Liver (tissue), 9 donors: ENCODE data around the gene LCN6. TPM values are rescaled to one million over a fixed set of nuclear protein-coding genes. Genes with fewer than 3 reads are reported as not detected.

Experiments used
- DNase-seq: peaks from one replicate; pipeline ENCODE4 v3.0.0-alpha.2; 2017; ENCODE audit warnings: low spot score
- H3K27ac ChIP-seq, 2 donors: one replicate each; pipeline ENCODE4 v1.7.0; 2013; ENCODE audit warnings: inconsistent platforms in 2 of 2, low read length in 2 of 2, control low read depth in 1 of 2, low read depth in 1 of 2, mild to moderate bottlenecking in 1 of 2
- H3K27me3 ChIP-seq, 4 donors: one replicate each; pipeline versions ENCODE4 v1.6.1 to v1.7.0; 2013; ENCODE audit warnings: low read length in 3 of 4, inconsistent platforms in 1 of 4, mild to moderate bottlenecking in 1 of 4, moderate library complexity in 1 of 4; ENCODE audit not compliant: control insufficient read depth in 4 of 4, insufficient read depth in 4 of 4
- H3K36me3 ChIP-seq, 4 donors: one replicate each; pipeline versions ENCODE4 v1.6.1 to v1.7.0; 2013; ENCODE audit warnings: low read length in 3 of 4, mild to moderate bottlenecking in 3 of 4, low read depth in 1 of 4, moderate library complexity in 1 of 4; ENCODE audit not compliant: control insufficient read depth in 4 of 4, insufficient read depth in 3 of 4
- H3K4me1 ChIP-seq, 4 donors: one replicate each; pipeline versions ENCODE4 v1.6.1 to v1.7.0; 2013; ENCODE audit warnings: low read length in 3 of 4, mild to moderate bottlenecking in 3 of 4, moderate library complexity in 1 of 4; ENCODE audit not compliant: control insufficient read depth in 4 of 4, insufficient read depth in 4 of 4
- H3K4me3 ChIP-seq, 3 donors: one replicate each; pipeline versions ENCODE4 v1.6.1 to v1.7.0; 2013; ENCODE audit warnings: low read length in 3 of 3, control low read depth in 1 of 3, low read depth in 1 of 3, mild to moderate bottlenecking in 1 of 3
- H3K9ac ChIP-seq, 2 donors: one replicate each; pipeline ENCODE4 v1.7.0; 2013; ENCODE audit warnings: low read length in 2 of 2, mild to moderate bottlenecking in 2 of 2, moderate library complexity in 2 of 2, control low read depth in 1 of 2, low read depth in 1 of 2
- H3K9me3 ChIP-seq, 4 donors: one replicate each; pipeline versions ENCODE4 v1.6.1 to v1.7.0; 2013; ENCODE audit warnings: low read length in 3 of 4; ENCODE audit not compliant: control insufficient read depth in 4 of 4
- ATF3 ChIP-seq: IDR thresholded peaks from 2 replicates; pipeline ENCODE4 v1.6.1; 2016; ENCODE audit warnings: antibody characterized with exemption
- EGR1 ChIP-seq, 2 donors: IDR thresholded peaks; 2 replicates each; pipeline ENCODE4 v1.6.1; 2016 to 2018; ENCODE audit warnings: antibody characterized with exemption in 2 of 2, low read depth in 2 of 2
- FOXA1 ChIP-seq: IDR thresholded peaks from 2 replicates; pipeline ENCODE4 v1.6.1; 2016; ENCODE audit warnings: antibody characterized with exemption
- FOXA2 ChIP-seq: IDR thresholded peaks from 2 replicates; pipeline ENCODE4 v1.6.1; 2016; ENCODE audit warnings: antibody characterized with exemption
- GABPA ChIP-seq, 2 donors: IDR thresholded peaks in 1 of 2; conservative IDR thresholded peaks in 1 of 2; 2 replicates each; pipeline ENCODE4 v1.6.1; 2016; ENCODE audit warnings: antibody characterized with exemption in 2 of 2, mild to moderate bottlenecking in 1 of 2, moderate library complexity in 1 of 2
- HNF4A ChIP-seq, 2 donors: conservative IDR thresholded peaks; 2 replicates each; pipeline ENCODE4 v1.6.1; 2016; ENCODE audit warnings: antibody characterized with exemption in 2 of 2, mild to moderate bottlenecking in 2 of 2
- HNF4G ChIP-seq: IDR thresholded peaks from 2 replicates; pipeline ENCODE4 v1.6.1; 2016; ENCODE audit warnings: antibody characterized with exemption
- JUND ChIP-seq, 2 donors: IDR thresholded peaks; 2 replicates each; pipeline ENCODE4 v1.6.1; 2016; ENCODE audit warnings: antibody characterized with exemption in 2 of 2
- MAX ChIP-seq: IDR thresholded peaks from 2 replicates; pipeline ENCODE4 v1.6.1; 2016; ENCODE audit warnings: antibody characterized with exemption
- RAD21 ChIP-seq, 2 donors: IDR thresholded peaks; 2 replicates each; pipeline ENCODE4 v1.6.1; 2016; ENCODE audit warnings: antibody characterized with exemption in 2 of 2, mild to moderate bottlenecking in 2 of 2
- REST ChIP-seq: IDR thresholded peaks from 2 replicates; pipeline ENCODE4 v1.6.1; 2016; ENCODE audit warnings: antibody characterized with exemption, mild to moderate bottlenecking
- RXRA ChIP-seq, 2 donors: IDR thresholded peaks; 2 replicates each; pipeline ENCODE4 v1.6.1; 2017 to 2018; ENCODE audit warnings: antibody characterized with exemption in 2 of 2, mild to moderate bottlenecking in 1 of 2
- SP1 ChIP-seq: IDR thresholded peaks from 2 replicates; pipeline ENCODE4 v1.6.1; 2018; ENCODE audit warnings: antibody characterized with exemption, mild to moderate bottlenecking
- TAF1 ChIP-seq: conservative IDR thresholded peaks from 2 replicates; pipeline ENCODE4 v1.6.1; 2016; ENCODE audit warnings: antibody characterized with exemption, mild to moderate bottlenecking
- YY1 ChIP-seq: IDR thresholded peaks from 2 replicates; pipeline ENCODE4 v1.6.1; 2016; ENCODE audit warnings: antibody characterized with exemption, mild to moderate bottlenecking
- ZBTB33 ChIP-seq: IDR thresholded peaks from 2 replicates; pipeline ENCODE4 v1.6.1; 2016; ENCODE audit warnings: antibody characterized with exemption
- WGBS: extraction: QIAGEN DNeasy Blood & Tissue Kit; methylation state at CpG from one replicate; pipeline ENCODE4 v1.1.7; 2013; 5-methylcytosine and 5-hydroxymethylcytosine counted together
- polyA plus RNA-seq, 2 donors: library from polyadenylated mRNA; stranded (reverse) in 1 of 2; unstranded in 1 of 2; fragments of 200-250 nt in 1 of 2; fragments of >200 nt in 1 of 2; fragmentation: Nextera tagmentation in 1 of 2; extraction: Ambion mirVana in 1 of 2; gene quantifications; one replicate each; pipeline versions ENCODE4 v1.2.1 to v1.2.3, GENCODE V29; 2013 to 2015
- total RNA-seq, 2 donors: library from RNA; depleted of rRNA; stranded (reverse); fragments of >200 nt; gene quantifications; one replicate each; pipeline ENCODE4 v1.2.3, GENCODE V29; 2014
- TF ChIP-seq, protein P1 (sequence below): fragments of 150-350 bp; IDR thresholded peaks from 2 replicates; pipeline ENCODE4 v1.5.1; 2017; ENCODE audit warnings: improper control_type of control experiment, low read depth, low read length; ENCODE audit not compliant: missing input control
- donor health status: healthy.
- donor health status: healthy.
- donor health status: healthy.
- donor health status: healthy.
- donor health status: healthy.

Gene LCN6
- total and polyA plus RNA-seq, 4 donors, result 0.14 to 0.32 TPM; not detected in 2

DNA sequence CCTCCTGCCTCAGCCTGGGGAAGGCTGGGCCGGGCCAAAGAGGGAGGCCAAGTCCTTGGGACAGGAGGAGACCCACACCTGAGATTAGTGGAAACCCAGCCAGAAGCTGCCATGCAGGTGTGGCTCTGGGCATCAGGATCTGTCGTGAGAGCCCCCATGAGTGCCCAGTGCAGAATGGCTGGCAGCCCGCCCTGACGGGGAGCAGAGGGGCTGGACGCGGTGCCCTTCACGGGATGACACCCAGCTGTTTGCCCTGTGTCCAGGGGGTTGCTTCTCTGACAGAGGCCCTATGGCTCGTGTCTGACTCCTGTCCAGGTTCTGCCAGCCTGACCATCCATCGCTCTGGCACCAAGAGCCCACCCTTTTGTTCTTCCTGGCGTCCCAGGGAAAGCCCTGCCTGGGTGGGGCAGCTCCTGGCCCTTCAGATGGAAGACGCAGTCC, 27.4 kb downstream of the LCN6 start:
- Histone ChIP-seq H3K27ac (no peak overlapping the region), H3K36me3 (peaks cover 15 to 30% (median 20%) of the 10 kb centered on the region in 4 donors), H3K4me1 (peaks cover 0 to 44% (median 18%) of the 10 kb centered on the region in 4 donors), H3K9ac (no peak overlapping the region), H3K9me3 (no peaks in the 10 kb centered on the region), H3K4me3 (no peak overlapping the region), H3K27me3 (no peaks in the 10 kb centered on the region)
- WGBS, result 81% methylated on average over 11 of the region's 11 CpGs
- TF ChIP-seq REST (peak; percentile 78), EGR1 (IDR thresholded peaks at IDR 0.05; ENCODE audit: low read depth in 2 of 2) (no peak)
- no peak for DNase-seq

DNA sequence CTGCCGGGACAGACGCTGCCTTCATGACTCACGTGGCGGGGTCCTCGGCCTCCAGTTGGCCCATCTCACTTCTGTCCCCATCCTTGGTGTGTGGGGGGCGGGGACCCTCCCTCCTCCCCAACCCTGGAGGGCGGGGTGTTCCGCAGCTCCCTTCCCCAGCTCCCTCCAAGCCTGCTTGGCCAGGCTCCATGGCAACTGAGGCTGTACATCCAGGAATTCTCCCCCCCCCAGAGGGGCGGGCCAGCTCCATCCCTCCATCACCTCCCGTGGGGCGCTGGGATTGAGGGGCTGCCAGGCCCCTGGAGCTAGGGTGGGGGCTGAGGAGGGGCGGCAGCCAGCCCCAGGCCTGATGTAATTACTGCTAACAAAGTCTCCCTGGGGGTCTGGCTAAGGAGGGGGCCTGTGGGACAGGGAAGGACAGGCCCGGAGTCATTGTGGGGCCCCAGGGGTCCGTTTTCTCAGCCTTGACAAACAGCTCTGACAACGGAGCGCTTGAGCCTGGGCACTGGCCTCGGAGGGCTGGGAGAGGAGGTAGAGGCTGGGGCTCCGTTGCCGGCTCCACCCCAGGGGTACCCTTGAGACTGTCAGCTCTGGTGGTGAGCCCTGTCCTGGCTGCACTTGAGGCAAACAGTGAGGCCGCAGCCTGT, 28.0 kb downstream of the LCN6 start:
- Histone ChIP-seq H3K9ac (no peak overlapping the region), H3K27me3 (no peaks in the 10 kb centered on the region), H3K9me3 (no peaks in the 10 kb centered on the region), H3K4me1 (peaks cover 0 to 39% (median 14%) of the 10 kb centered on the region in 4 donors), H3K36me3 (peaks cover 12 to 27% (median 18%) of the 10 kb centered on the region in 4 donors), H3K27ac (no peak overlapping the region), H3K4me3 (no peak overlapping the region)
- TF ChIP-seq JUND (IDR thresholded peaks at IDR 0.05) (no peak), ATF3 (no peak), YY1 (no peak), SP1 (no peak), HNF4G (no peak), TAF1 (no peak), FOXA2 (no peak), RXRA (IDR thresholded peaks at IDR 0.05) (no peak), HNF4A (conservative IDR thresholded peaks at IDR 0.05) (no peak), ZBTB33 (no peak), FOXA1 (no peak), EGR1 (IDR thresholded peaks at IDR 0.05; ENCODE audit: low read depth in 2 of 2) (no peak), REST (no peak), MAX (no peak), RAD21 (IDR thresholded peaks at IDR 0.05) (no peak), GABPA (IDR thresholded peaks at IDR 0.05 in 1 of 2, conservative IDR thresholded peaks at IDR 0.05 in 1 of 2) (no peak)
- TF ChIP-seq, protein P1, sequence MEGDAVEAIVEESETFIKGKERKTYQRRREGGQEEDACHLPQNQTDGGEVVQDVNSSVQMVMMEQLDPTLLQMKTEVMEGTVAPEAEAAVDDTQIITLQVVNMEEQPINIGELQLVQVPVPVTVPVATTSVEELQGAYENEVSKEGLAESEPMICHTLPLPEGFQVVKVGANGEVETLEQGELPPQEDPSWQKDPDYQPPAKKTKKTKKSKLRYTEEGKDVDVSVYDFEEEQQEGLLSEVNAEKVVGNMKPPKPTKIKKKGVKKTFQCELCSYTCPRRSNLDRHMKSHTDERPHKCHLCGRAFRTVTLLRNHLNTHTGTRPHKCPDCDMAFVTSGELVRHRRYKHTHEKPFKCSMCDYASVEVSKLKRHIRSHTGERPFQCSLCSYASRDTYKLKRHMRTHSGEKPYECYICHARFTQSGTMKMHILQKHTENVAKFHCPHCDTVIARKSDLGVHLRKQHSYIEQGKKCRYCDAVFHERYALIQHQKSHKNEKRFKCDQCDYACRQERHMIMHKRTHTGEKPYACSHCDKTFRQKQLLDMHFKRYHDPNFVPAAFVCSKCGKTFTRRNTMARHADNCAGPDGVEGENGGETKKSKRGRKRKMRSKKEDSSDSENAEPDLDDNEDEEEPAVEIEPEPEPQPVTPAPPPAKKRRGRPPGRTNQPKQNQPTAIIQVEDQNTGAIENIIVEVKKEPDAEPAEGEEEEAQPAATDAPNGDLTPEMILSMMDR, result no peak
- 69% methylated on average over 20 of the region's 20 CpGs for WGBS
- DNase-seq, result no peak
